Measurements from ENCODE around the gene ABCA2. TPM values are rescaled to one million over a fixed set of nuclear protein-coding genes. Genes with fewer than 3 reads are reported as not detected.
"Not testable (repeated sequence)": the region's sequence is repeated elsewhere in the genome, so short reads cannot be mapped to it uniquely, and the experiment has no call there.

The ABCA2 gene
- total RNA-seq, 2 donors from 2014 or later, result 28.3 to 28.5 TPM

DNA sequence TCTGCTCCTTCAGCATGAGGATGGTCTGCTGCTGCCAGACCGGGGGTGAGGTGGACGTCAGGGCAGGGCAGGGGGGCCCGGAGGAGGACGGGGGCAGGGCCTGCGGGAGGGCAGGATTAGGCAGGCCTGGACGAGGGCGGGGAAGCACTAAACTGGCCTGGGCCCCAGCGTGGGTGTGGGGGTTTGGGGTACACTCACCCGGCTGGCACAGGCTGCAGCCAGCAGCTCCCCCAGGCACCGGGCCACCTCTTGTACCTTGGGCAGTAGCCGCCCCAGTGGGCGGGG is 36.8 kb upstream of the ABCA2 start:
- Histone ChIP-seq H3K9me3 (no peaks in the 10 kb centered on the region), H3K27ac (no peak overlapping the region), H3K36me3 (no peaks in the 10 kb centered on the region), H3K4me1 (peaks cover 0 to 9% of the 10 kb centered on the region in 2 donors), H3K27me3 (peaks cover 0 to 3% of the 10 kb centered on the region in 2 donors), H3K4me3 (no peak overlapping the region)
- no peak for DNase-seq (ENCODE audit: low spot score)
- TF ChIP-seq, protein P1, sequence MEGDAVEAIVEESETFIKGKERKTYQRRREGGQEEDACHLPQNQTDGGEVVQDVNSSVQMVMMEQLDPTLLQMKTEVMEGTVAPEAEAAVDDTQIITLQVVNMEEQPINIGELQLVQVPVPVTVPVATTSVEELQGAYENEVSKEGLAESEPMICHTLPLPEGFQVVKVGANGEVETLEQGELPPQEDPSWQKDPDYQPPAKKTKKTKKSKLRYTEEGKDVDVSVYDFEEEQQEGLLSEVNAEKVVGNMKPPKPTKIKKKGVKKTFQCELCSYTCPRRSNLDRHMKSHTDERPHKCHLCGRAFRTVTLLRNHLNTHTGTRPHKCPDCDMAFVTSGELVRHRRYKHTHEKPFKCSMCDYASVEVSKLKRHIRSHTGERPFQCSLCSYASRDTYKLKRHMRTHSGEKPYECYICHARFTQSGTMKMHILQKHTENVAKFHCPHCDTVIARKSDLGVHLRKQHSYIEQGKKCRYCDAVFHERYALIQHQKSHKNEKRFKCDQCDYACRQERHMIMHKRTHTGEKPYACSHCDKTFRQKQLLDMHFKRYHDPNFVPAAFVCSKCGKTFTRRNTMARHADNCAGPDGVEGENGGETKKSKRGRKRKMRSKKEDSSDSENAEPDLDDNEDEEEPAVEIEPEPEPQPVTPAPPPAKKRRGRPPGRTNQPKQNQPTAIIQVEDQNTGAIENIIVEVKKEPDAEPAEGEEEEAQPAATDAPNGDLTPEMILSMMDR (IDR thresholded peaks at IDR 0.05), result no peak

DNA sequence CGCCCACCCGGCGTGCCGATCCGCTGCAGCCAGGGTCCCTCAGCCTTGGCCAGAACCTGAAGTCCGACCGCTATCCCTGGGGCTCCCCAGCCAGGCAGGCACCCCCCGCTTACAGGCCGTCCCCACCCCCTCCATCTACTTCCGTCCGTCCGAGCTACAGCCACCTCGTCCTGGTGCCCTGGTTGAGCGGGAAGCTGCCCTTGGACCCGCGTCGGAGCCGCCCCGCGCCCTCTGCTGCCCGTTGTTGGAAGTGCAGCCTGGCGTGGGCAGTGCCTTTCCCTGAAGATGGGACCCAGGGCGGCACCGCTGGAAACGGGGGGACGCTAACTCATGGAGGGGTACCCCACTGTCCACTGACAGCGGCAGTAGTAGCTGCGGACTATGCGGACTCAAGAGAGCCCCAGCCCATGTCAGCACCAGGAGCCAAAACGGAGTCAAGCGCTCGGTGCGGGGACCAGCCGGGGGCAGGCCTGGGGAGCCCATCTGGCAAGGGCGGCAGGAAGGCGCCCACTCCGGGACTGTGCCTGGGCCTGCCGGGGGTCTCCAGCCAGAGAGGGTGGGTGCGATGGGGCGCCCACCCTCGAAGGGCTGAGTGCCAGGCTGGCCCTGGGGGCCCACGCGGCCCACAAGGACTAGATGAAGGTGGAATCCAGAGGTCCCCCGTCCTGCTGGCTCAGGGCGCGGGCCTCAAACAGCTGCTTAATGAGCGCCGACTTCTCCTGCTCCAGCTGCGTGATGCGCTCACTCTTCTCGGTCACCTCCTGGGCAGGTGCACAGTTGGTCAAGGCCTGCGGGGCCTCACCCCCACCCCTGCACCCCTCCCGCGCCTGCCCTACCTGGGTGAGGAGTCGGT is 36.2 kb upstream of the ABCA2 start:
- DNase-seq (ENCODE audit: low spot score), result no peak
- Histone ChIP-seq H3K9me3 (no peaks in the 10 kb centered on the region), H3K27me3 (peaks cover 0 to 3% of the 10 kb centered on the region in 2 donors), H3K4me3 (no peak overlapping the region), H3K4me1 (peaks cover 0 to 9% of the 10 kb centered on the region in 2 donors), H3K36me3 (no peaks in the 10 kb centered on the region), H3K27ac (no peak overlapping the region)
- TF ChIP-seq, protein P1 (IDR thresholded peaks at IDR 0.05), result peak; percentile 99

DNA sequence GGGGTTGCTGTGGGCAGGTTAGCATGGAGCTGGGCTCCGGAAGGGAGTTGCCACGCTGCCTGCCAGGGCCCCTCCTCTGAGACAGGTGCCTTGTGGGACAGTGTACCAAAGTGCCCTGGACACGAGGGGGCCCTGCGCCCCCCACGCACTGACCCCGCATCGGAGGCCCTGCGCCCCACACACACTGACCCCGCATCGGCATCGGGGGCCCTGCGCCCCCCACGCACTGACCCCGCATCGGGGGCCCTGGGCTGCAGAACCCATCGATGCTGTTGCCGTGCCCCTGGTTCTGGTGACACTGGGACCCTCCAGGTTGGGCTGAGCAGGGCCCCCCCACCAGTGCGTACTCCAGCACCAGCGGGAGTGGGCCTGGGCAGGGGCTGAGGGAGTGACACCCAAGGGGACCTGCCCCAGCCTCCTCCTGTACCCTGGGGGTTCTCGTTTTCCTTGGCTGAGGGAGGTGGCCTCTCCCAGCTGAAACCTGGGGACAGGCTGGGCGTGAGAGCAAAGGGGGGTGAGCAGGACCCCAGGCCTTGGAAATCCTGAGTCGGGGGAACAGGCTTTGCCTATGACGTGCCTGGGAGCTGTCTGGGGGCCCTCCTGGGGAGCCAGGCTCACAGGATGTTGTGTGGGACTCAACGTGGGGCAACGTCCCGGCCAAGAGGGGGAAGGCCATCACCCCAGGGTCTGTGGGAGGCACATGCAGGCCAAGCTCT is 35.4 kb upstream of the ABCA2 start:
- no peak overlapping the region for H3K4me3 ChIP-seq
- peaks cover 0 to under 1% of the 10 kb centered on the region in 2 donors for H3K27me3 ChIP-seq
- peaks cover 0 to 9% of the 10 kb centered on the region in 2 donors for H3K4me1 ChIP-seq
- H3K9me3 ChIP-seq, result no peaks in the 10 kb centered on the region
- TF ChIP-seq, protein P1 (IDR thresholded peaks at IDR 0.05), result no peak
- no peak overlapping the region for H3K27ac ChIP-seq
- no peak for DNase-seq (ENCODE audit: low spot score)
- no peaks in the 10 kb centered on the region for H3K36me3 ChIP-seq

DNA sequence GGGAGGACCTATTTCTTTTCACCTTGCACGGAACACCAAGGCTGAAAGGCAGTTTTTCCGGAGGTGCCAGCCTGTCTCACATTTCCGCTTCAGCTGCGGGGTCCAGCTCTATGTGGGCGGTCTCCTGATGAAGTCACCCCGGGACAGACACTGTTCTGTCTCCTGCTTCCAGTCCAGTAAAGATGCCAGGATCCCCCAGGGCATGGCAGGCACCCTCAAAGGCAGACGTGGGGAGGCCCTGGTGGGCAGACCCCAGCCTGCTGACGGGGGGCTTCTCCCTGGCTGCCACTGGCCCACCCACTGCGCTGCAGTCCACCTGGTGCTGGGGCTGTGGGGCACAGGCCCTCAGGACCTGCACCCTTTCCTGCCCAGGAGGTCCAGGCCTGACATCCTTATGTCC is 34.8 kb upstream of the ABCA2 start:
- H3K36me3 ChIP-seq; H3K4me3 ChIP-seq; DNase-seq (ENCODE audit: low spot score); H3K9me3 ChIP-seq; H3K4me1 ChIP-seq; H3K27me3 ChIP-seq; H3K27ac ChIP-seq: not testable (repeated sequence)

DNA sequence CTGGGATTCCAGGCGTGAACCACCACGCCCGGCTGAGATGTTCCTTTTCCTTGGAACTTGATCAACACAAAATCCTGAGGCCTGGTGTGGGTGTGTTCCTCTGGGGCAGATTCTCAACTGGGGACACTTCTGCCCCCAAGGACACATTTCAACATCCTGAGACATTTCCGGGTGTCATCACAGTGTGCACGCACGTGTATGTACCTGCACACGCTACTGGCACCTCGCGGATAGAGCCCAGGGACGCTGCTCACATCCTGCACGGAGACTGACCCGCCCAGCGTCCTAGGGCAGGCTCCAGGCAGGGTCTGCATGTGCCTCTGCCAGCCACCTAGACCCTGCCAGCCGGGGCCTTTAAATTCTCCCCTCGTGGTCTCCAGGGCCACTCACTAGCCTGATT is 34.3 kb upstream of the ABCA2 start:
- Histone ChIP-seq H3K4me1 (peaks cover 0 to 12% of the 10 kb centered on the region in 2 donors), H3K9me3 (no peaks in the 10 kb centered on the region), H3K27ac (no peak overlapping the region), H3K27me3 (no peaks in the 10 kb centered on the region), H3K36me3 (no peaks in the 10 kb centered on the region), H3K4me3 (no peak overlapping the region)
- TF ChIP-seq, protein P1 (IDR thresholded peaks at IDR 0.05), result no peak
- no peak for DNase-seq (ENCODE audit: low spot score)

DNA sequence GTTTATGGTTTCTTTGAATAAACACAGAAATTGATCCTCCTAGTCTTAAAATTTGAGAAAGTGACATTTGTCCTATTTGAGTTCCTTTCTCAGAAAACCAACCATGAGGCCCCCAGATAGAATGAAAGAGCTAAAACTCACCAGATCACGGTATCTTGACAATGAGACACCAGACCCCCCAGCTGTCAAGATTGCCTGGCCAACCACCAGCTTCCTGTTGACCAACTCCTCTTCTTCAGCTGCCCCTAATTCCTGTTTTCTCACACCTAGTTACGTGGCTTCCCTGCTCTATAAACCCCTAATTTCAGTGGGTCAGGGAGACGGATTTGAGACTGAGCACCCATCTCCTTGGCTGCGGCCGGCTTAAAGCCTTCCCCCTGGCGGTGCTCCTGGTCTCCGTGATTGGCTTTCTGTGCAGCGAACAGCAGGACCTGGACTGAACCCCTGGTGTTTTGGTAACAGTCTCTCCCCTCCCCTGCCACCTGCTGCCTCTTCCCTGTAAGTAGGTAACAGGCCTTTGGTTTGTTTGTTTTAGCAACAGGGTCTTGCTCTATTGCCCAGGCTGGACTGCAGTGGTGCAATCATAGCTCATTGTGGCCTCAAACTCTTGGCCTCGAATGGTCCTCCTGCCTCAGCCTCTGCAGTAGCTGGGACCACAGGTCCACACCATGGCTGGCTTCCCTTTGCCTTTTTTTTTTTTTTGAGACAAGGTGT is 30.6 kb upstream of the ABCA2 start:
- no peak overlapping the region for H3K4me3 ChIP-seq
- no peaks in the 10 kb centered on the region for H3K36me3 ChIP-seq
- DNase-seq (ENCODE audit: low spot score), result no peak
- no peaks in the 10 kb centered on the region for H3K9me3 ChIP-seq
- no peaks in the 10 kb centered on the region for H3K27me3 ChIP-seq
- no peak overlapping the region for H3K27ac ChIP-seq
- TF ChIP-seq, protein P1 (IDR thresholded peaks at IDR 0.05), result no peak
- peaks cover 0 to 34% of the 10 kb centered on the region in 2 donors for H3K4me1 ChIP-seq
